Muscle of back (tissue), 13 donors: ENCODE results near the gene FAR1. TPM values are rescaled to one million over a fixed set of nuclear protein-coding genes. Genes with fewer than 3 reads are reported as not detected.
"Not testable (repeated sequence)": the region's sequence is repeated elsewhere in the genome, so short reads cannot be mapped to it uniquely, and the experiment has no call there.

ENCODE experiments used
- DNase-seq, 3 donors: peaks; one replicate each; pipeline versions ENCODE4 v3.0.0 to v3.0.0-alpha.2; 2013
- long read RNA-seq, 9 donors: transcript quantifications; one replicate each; lab custom pipeline, GENCODE V29; 2026
- polyA plus RNA-seq, 10 donors: library from polyadenylated mRNA; unstranded; fragments of 120-200 nt; gene quantifications; one replicate each; pipeline ENCODE4 v1.2.1, GENCODE V29; 2013; ENCODE audit not compliant: insufficient read length in 10 of 10

Gene FAR1
- polyA plus RNA-seq, result 10 to 100 TPM; 37.5 to 62.5 (median 52.2) TPM
- long read RNA-seq, donor 1, full-length matches to known transcripts, result 3 of 3 reads
- long read RNA-seq, donor 1, partial matches to known transcripts, result 0 of 3 reads
- long read RNA-seq, donor 1, other reads (novel, unspliced or antisense), result 0 of 3 reads
- long read RNA-seq, donor 2, full-length matches to known transcripts, result 5 of 5 reads
- long read RNA-seq, donor 2, partial matches to known transcripts, result 0 of 5 reads
- long read RNA-seq, donor 2, other reads (novel, unspliced or antisense), result 0 of 5 reads
- long read RNA-seq, donor 3, result 0 reads
- long read RNA-seq, donor 4, full-length matches to known transcripts, result 9 of 9 reads
- long read RNA-seq, donor 4, partial matches to known transcripts, result 0 of 9 reads
- long read RNA-seq, donor 4, other reads (novel, unspliced or antisense), result 0 of 9 reads
- long read RNA-seq, donor 5, full-length matches to known transcripts, result 9 of 14 reads
- long read RNA-seq, donor 5, partial matches to known transcripts, result 5 of 14 reads
- long read RNA-seq, donor 5, other reads (novel, unspliced or antisense), result 0 of 14 reads
- long read RNA-seq, donor 6, full-length matches to known transcripts, result 13 of 13 reads
- long read RNA-seq, donor 6, partial matches to known transcripts, result 0 of 13 reads
- long read RNA-seq, donor 6, other reads (novel, unspliced or antisense), result 0 of 13 reads
- long read RNA-seq, donor 7, full-length matches to known transcripts, result 13 of 13 reads
- long read RNA-seq, donor 7, partial matches to known transcripts, result 0 of 13 reads
- long read RNA-seq, donor 7, other reads (novel, unspliced or antisense), result 0 of 13 reads
- long read RNA-seq, donor 8, full-length matches to known transcripts, result 7 of 7 reads
- long read RNA-seq, donor 8, partial matches to known transcripts, result 0 of 7 reads
- long read RNA-seq, donor 8, other reads (novel, unspliced or antisense), result 0 of 7 reads
- long read RNA-seq, donor 9, partial matches to known transcripts, result 0 of 1 reads
- long read RNA-seq, donor 9, other reads (novel, unspliced or antisense), result 0 of 1 reads

DNA sequence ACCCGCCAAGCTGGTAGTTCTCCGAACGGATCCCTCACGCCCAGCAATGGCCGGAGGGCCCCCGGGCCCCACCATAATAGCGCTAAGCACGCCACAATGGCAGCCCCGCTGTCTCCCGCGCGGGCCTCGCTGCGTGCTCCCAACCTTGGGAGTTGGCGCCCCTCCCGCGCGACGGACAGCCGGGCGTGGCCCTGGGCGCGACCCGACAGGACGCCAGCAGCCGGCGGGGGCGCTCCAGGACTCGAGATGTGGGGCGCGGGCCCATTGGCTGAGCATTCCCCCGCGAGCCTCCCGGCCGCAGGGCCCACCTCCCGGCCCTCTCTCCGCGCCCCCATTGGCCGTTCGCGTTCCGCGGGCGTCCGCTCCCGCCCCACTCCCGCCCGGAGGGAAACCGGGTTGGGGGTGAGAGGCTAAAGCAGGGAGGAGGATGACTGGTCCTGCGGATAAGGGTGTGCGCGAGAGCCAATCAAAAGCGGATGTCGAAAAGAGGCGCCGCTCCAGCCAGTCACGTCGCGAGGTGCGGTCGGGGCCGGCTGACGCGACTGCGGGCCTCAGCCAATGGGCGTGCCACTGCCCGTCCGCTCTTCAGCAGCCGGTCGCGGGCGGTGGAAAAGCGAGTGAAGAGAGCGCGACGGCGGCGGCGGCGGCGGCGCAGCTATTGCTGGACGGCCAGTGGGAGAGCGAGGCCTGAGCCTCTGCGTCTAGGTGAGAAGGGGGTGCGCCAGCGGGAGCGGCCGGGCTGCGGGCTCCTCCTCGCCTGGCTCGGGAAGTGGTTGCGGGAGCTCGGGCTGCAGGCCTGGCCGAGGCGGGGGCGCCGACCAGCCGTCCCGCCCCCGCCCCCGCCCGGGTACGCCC is at the start of gene FAR1:
FAR1 (plus strand) TSS at position 567 of the 855 bp plus-strand sequence. CDS start 26,098 bp downstream, outside the sequence.
- DNase-seq, result peak; percentile 99

- no peak for DNase-seq
Observed at GRCh38 chr11:13620063-13620462, 48.4 kb upstream of the FAR1 start.

DNA sequence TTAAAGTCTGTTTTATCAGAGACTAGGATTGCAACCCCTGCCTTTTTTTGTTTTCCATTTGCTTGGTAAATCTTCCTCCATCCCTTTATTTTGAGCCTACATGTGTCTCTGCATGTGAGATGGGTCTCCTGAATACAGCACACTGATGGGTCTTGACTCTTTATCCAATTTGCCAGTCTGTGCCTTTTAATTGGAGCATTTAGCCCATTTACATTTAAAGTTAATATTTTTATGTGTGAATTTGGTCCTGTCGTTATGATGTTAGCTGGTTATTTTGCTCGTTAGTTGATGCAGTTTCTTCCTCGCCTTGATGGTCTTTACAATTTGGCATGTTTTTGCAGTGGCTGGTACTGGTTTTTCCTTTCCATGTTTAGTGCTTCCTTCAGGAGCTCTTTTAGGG is 41.6 kb upstream of the FAR1 start:
- DNase-seq, result not testable (repeated sequence)

DNA sequence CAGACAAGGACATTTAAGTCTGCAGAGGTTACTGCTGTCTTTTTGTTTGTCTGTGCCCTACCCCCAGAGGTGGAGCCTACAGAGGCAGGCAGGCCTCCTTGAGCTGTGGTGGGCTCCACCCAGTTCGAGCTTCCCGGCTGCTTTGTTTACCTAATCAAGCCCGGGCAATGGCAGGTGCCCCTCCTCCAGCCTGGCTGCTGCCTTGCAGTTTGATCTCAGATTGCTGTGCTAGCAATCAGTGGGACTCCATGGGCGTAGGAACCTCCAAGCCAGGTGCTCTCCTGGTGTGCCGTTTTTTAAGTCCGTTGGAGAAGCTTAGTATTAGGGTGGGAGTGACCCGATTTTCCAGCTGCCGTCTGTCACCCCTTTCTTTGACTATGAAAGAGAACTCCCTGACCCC is 39.8 kb upstream of the FAR1 start:
- DNase-seq, result not testable (repeated sequence)

DNA sequence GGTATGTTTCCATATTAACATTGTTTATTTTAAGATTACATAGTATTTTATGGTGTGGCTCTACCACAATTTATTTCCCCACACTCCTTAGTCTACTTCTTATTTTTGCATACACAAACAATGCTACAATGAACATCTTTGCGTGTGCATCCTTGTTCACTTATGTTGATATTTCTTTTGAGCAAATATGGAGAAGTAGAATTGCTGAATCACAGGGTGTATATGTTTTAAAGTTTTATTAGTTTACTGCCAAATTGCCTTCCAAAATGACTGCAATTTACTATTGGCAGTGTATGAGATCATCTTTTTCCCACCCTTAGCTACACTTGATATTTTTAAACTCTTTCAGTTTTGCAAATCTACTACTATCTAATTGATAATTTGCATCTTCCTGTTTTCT is 38.7 kb upstream of the FAR1 start:
- DNase-seq, result no peak

- no peak for DNase-seq
Observed at GRCh38 chr11:13635290-13635689, 33.2 kb upstream of the FAR1 start.

- no peak for DNase-seq
Observed at GRCh38 chr11:13635804-13636203, 32.7 kb upstream of the FAR1 start.

- DNase-seq, result no peak
Observed at GRCh38 chr11:13637125-13638069, 31.1 kb upstream of the FAR1 start.

DNA sequence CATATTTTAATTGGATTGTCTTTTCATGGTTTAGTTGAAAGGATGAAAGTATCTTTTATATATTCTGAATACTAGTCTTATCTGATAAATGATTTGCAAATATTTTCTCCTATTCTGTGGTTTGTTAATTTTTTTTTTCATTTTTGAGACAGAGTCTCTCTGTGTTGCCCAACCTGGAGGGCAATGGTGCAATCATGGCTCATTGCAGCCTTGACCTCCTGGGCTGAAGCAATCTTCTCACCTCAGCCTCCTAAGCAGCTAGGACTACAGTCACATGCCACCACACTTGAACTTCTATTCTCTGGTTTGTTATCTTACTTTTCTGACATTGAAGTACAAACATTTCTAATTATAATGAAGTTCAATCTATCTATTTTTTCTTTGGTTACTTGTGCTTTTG is 30.0 kb upstream of the FAR1 start:
- no peak for DNase-seq

- no peak for DNase-seq
Observed at GRCh38 chr11:13644997-13645687, 23.3 kb upstream of the FAR1 start.

- no peak for DNase-seq
Observed at GRCh38 chr11:13647391-13647790, 21.1 kb upstream of the FAR1 start.

- DNase-seq, result no peak
Observed at GRCh38 chr11:13649619-13650018, 18.8 kb upstream of the FAR1 start.

- not testable (repeated sequence) for DNase-seq
Observed at GRCh38 chr11:13651515-13651914, 17.0 kb upstream of the FAR1 start.

GRCh38 chr11:13661074-13661623 is 7.3 kb upstream of the FAR1 start:
- no peak for DNase-seq

DNA sequence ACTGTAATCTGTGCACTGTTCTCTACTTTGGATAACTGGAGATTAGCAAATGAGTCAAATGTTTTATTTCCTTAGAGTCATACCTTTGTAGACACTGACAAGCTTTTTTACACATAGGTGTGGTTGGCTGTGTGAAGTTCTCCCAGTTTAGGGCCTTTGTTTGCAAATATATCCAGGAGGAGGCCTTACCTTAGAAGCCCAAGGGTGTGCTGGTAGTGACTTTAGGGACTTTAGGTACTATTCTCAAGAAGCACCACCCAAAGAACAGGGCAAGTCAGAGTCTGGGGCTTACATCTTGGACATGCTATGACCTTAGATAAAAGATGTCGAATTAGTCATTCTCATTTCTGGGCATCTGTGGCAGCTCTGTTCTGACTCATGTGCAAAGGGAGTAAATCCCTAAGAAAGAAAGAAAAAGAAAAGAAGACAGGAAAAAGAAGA is 4.8 kb upstream of the FAR1 start:
- DNase-seq, result no peak

GRCh38 chr11:13664351-13664750 is 4.1 kb upstream of the FAR1 start:
- DNase-seq, result no peak

- DNase-seq, result no peak
Observed at GRCh38 chr11:13666708-13667107, 1.8 kb upstream of the FAR1 start.

- DNase-seq, result peak in 2 of 3 donors; percentile 13 to 42
Observed at GRCh38 chr11:13667245-13667644, 1.2 kb upstream of the FAR1 start.

DNA sequence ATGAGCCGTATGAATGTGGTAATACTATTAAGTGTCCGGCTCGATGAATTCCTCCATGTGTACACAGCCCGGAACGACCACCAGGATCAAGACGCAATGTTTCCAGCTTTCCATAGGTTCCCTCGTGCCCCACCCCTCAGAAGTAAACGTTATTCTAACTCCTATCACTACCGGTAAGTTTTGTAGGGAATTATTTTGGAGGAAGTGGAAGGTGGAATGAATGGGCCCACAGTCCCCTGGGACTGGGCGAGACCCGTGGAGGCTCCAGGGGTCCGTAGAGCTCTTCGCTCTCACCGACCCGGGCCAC is 720 bp upstream of the FAR1 start:
- peak in 1 of 3 donors; percentile 10 for DNase-seq
